GM23248 (cell line): ENCODE data around the gene DIS3. TPM values are rescaled to one million over a fixed set of nuclear protein-coding genes. Genes with fewer than 3 reads are reported as not detected.

ENCODE experiments used
- DNase-seq: peaks from one replicate; pipeline ENCODE4 v3.0.0-alpha.2; 2015
- H2AFZ ChIP-seq: fragments of 200-600 bp; sonication (generic); 2 replicates; pipeline ENCODE4 v1.6.1; 2016; ENCODE audit warnings: antibody characterized with exemption
- H3F3A ChIP-seq: fragments of 200-600 bp; sonication (generic); 2 replicates; pipeline ENCODE4 v1.6.1; 2016; ENCODE audit warnings: mild to moderate bottlenecking, antibody characterized with exemption, mixed run types; ENCODE audit not compliant: insufficient read depth
- H3K27ac ChIP-seq: fragments of 200-600 bp; sonication (generic); 2 replicates; pipeline ENCODE4 v1.5.1; 2016; ENCODE audit warnings: mild to moderate bottlenecking
- H3K27me3 ChIP-seq: fragments of 200-600 bp; sonication (generic); replicated peaks from 2 replicates; pipeline ENCODE4 v1.6.1; 2016; ENCODE audit warnings: mild to moderate bottlenecking; ENCODE audit not compliant: insufficient read depth
- H3K36me3 ChIP-seq: fragments of 200-600 bp; sonication (generic); 2 replicates; pipeline ENCODE4 v1.6.1; 2016; ENCODE audit warnings: low read depth, mild to moderate bottlenecking
- H3K4me1 ChIP-seq: fragments of 200-600 bp; sonication (generic); 2 replicates; pipeline ENCODE4 v1.6.1; 2016; ENCODE audit warnings: mild to moderate bottlenecking; ENCODE audit not compliant: insufficient read depth
- H3K4me2 ChIP-seq: fragments of 200-600 bp; sonication (generic); one replicate; pipeline ENCODE4 v1.6.1; 2016; ENCODE audit warnings: mild to moderate bottlenecking; ENCODE audit not compliant: unreplicated experiment
- H3K4me3 ChIP-seq: fragments of 200-600 bp; sonication (generic); 2 replicates; pipeline ENCODE4 v1.5.1; 2016; ENCODE audit warnings: mild to moderate bottlenecking
- H3K79me2 ChIP-seq: fragments of 200-600 bp; sonication (generic); 2 replicates; pipeline ENCODE4 v1.6.1; 2016; ENCODE audit warnings: mild to moderate bottlenecking; ENCODE audit not compliant: insufficient read depth
- H3K9ac ChIP-seq: fragments of 200-600 bp; sonication (generic); 2 replicates; pipeline ENCODE4 v1.6.1; 2016; ENCODE audit warnings: mild to moderate bottlenecking
- H3K9me2 ChIP-seq: fragments of 200-600 bp; sonication (generic); 2 replicates; pipeline ENCODE4 v1.6.1; 2016; ENCODE audit warnings: mixed run types, mild to moderate bottlenecking, moderate library complexity; ENCODE audit not compliant: insufficient read depth
- H3K9me3 ChIP-seq: fragments of 200-600 bp; sonication (generic); one replicate; pipeline ENCODE4 v1.6.1; 2017; ENCODE audit warnings: low read depth
- H4K20me1 ChIP-seq: fragments of 200-600 bp; sonication (generic); 2 replicates; pipeline ENCODE4 v1.6.0; 2016; ENCODE audit not compliant: insufficient read depth
- EZH2 ChIP-seq: fragments of 200-600 bp; sonication (generic); IDR thresholded peaks from 2 replicates; pipeline ENCODE4 v1.6.1; 2018; ENCODE audit warnings: antibody characterized with exemption, mild to moderate bottlenecking; ENCODE audit not compliant: insufficient read depth, poor library complexity, severe bottlenecking
- EZH2phosphoT487 ChIP-seq: fragments of 200-600 bp; sonication (generic); IDR thresholded peaks from 2 replicates; pipeline ENCODE4 v1.6.1; 2018; ENCODE audit warnings: antibody characterized with exemption, moderate library complexity, mild to moderate bottlenecking, low read depth; ENCODE audit not compliant: insufficient read depth
- WGBS, 2 experiments: methylation state at CpG; one replicate each; pipeline ENCODE4 v1.1.6; 2015 to 2017; ENCODE audit warnings: low lambda C conversion rate in 2 of 2, low coverage in 1 of 2; ENCODE audit errors: missing lambda C conversion rate in 2 of 2; 5-methylcytosine and 5-hydroxymethylcytosine counted together
- in situ Hi-C: fragments of 300-500 bp; cut with MboI; formaldehyde crosslinking; loops from 2 replicates; pipeline ENCODE4 v1.15.0; 2020
- polyA plus RNA-seq: library from polyadenylated mRNA; unstranded; fragments of >200 nt; fragmentation: Nextera tagmentation; extraction: Ambion mirVana; gene quantifications from 2 replicates; pipeline ENCODE4 v1.2.1, GENCODE V29; 2016
- total RNA-seq: library from RNA; depleted of rRNA; stranded (reverse); fragments of >200 nt; shearing (Covaris generic); gene quantifications from 2 replicates; pipeline ENCODE4 v1.2.3, GENCODE V29; 2014; rRNA removed

Gene DIS3, protein sequence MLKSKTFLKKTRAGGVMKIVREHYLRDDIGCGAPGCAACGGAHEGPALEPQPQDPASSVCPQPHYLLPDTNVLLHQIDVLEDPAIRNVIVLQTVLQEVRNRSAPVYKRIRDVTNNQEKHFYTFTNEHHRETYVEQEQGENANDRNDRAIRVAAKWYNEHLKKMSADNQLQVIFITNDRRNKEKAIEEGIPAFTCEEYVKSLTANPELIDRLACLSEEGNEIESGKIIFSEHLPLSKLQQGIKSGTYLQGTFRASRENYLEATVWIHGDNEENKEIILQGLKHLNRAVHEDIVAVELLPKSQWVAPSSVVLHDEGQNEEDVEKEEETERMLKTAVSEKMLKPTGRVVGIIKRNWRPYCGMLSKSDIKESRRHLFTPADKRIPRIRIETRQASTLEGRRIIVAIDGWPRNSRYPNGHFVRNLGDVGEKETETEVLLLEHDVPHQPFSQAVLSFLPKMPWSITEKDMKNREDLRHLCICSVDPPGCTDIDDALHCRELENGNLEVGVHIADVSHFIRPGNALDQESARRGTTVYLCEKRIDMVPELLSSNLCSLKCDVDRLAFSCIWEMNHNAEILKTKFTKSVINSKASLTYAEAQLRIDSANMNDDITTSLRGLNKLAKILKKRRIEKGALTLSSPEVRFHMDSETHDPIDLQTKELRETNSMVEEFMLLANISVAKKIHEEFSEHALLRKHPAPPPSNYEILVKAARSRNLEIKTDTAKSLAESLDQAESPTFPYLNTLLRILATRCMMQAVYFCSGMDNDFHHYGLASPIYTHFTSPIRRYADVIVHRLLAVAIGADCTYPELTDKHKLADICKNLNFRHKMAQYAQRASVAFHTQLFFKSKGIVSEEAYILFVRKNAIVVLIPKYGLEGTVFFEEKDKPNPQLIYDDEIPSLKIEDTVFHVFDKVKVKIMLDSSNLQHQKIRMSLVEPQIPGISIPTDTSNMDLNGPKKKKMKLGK
- total RNA-seq (28.2 and 31.0 TPM in 2 replicates), polyA plus RNA-seq (17.3 and 18.9 TPM in 2 replicates)

GRCh38 chr13:72781451-72782439 lies at the start of gene DIS3, which contains the start of gene PIBF1:
DIS3 (minus strand) TSS chr13:72781900; CDS start chr13:72781832, 68 bp downstream.
PIBF1 (plus strand) TSS chr13:72782133; CDS start chr13:72783470, 1,337 bp downstream.
- peaks cover 18% of the 10 kb centered on the region for H3K36me3 ChIP-seq
- in situ Hi-C loops, result no loop called here
- H3K9me3 ChIP-seq, result no peaks in the 10 kb centered on the region
- H2AFZ ChIP-seq, result peak within 1 kb of the TSS; percentile 98
- H3K27ac ChIP-seq, result peak within 1 kb of the TSS; percentile 86
- DNase-seq, result peak; percentile 100
- H3K79me2 ChIP-seq, result peaks cover 96% of the 10 kb centered on the region
- no peaks in the 10 kb centered on the region for H3K27me3 ChIP-seq
- H3K4me2 ChIP-seq, result peak within 1 kb of the TSS; percentile 98
- no peak for TF ChIP-seq EZH2phosphoT487
- TF ChIP-seq EZH2, result no peak
- peaks cover 16% of the 10 kb centered on the region for H3K4me1 ChIP-seq
- no peaks in the 10 kb centered on the region; the same call in none of the 2 replicates for H3F3A ChIP-seq
- peak within 1 kb of the TSS; percentile 93 for H3K9ac ChIP-seq
- WGBS, 2 experiments, result 1% methylated on average over 75 to 81 of the region's 81 CpGs
- H4K20me1 ChIP-seq, result no peaks in the 10 kb centered on the region
- peak within 1 kb of the TSS; percentile 100 for H3K4me3 ChIP-seq
- H3K9me2 ChIP-seq, result no peaks in the 10 kb centered on the region

DNA sequence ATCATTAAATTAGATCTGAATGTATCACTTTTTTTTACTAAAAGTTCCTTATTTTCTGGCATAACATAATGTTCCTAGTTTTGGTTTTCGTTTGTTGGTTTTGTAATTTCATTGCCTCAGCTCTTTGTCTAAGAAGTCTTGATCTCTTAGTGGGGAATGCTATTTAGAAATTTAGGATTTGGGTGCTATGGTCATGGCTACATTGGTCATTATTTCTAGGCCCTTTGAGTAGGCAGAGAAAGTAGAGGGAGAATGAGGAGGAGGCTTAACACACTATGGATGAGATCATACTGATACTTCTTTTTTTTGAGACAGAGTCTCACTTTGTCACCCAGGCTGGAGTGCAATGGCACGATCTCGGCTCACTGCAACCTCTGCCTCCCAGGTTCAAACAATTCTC lies 42.0 kb upstream of the DIS3 start:
- no peaks in the 10 kb centered on the region for H3F3A ChIP-seq
- no peak overlapping the region for H3K4me3 ChIP-seq
- H3K36me3 ChIP-seq, result peaks cover 19% of the 10 kb centered on the region
- in situ Hi-C loops, result loop anchor here (25.0 kb wide), 1 partner anchor 889 kb away; no protein-coding TSS in a partner anchor
- 76% methylated on average over 3 of the region's 3 CpGs for WGBS, 2 experiments
- H3K4me2 ChIP-seq, result no peak overlapping the region
- H2AFZ ChIP-seq, result no peak overlapping the region
- no peaks in the 10 kb centered on the region for H3K9me3 ChIP-seq
- H3K79me2 ChIP-seq, result peaks cover 4% of the 10 kb centered on the region
- TF ChIP-seq EZH2phosphoT487 (no peak), EZH2 (no peak)
- no peak for DNase-seq
- H3K27ac ChIP-seq, result no peak overlapping the region
- H3K9me2 ChIP-seq, result no peaks in the 10 kb centered on the region
- no peaks in the 10 kb centered on the region for H4K20me1 ChIP-seq
- no peak overlapping the region for H3K9ac ChIP-seq
- peaks cover 5% of the 10 kb centered on the region; the same call in 1 of the 2 replicates for H3K4me1 ChIP-seq
- no peaks in the 10 kb centered on the region for H3K27me3 ChIP-seq

DNA sequence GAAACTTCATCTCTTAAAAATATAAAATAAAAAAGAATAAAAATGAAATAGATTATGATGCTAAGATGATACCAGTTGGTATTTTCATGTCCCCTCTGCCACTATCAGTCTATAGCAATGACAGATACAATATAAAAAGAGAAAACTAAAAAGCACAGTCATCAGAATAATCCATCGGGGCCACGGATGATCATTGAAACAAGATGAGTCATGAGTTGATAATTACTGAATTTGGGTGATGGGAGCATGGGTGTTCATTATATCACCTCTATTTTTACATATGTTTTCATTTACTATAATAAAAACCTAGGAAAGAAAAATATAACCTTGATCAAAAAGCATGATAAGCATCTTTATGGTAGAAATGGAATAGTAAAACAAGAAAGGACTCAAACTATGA lies 41.4 kb upstream of the DIS3 start:
- WGBS, 2 experiments, result 88 to 90% methylated on average over 2 of the region's 2 CpGs
- Histone ChIP-seq H3F3A (no peaks in the 10 kb centered on the region), H3K79me2 (no peaks in the 10 kb centered on the region), H3K4me3 (no peak overlapping the region), H3K9ac (no peak overlapping the region), H3K9me3 (no peaks in the 10 kb centered on the region), H3K4me1 (peaks cover 5% of the 10 kb centered on the region; the same call in 1 of the 2 replicates), H3K36me3 (peaks cover 19% of the 10 kb centered on the region), H2AFZ (no peak overlapping the region), H3K27ac (no peak overlapping the region), H4K20me1 (no peaks in the 10 kb centered on the region), H3K4me2 (no peak overlapping the region), H3K9me2 (no peaks in the 10 kb centered on the region), H3K27me3 (no peaks in the 10 kb centered on the region)
- TF ChIP-seq EZH2phosphoT487 (no peak), EZH2 (no peak)
- DNase-seq, result no peak
- in situ Hi-C loops, result loop anchor here (25.0 kb wide), 1 partner anchor 889 kb away; no protein-coding TSS in a partner anchor
